ENCODE data around the gene MYB. TPM values are rescaled to one million over a fixed set of nuclear protein-coding genes. Genes with fewer than 3 reads are reported as not detected.
A peak's percentile ranks its signal among the peaks of the same experiment; 100 is the strongest.

Gene MYB
- total and polyA plus RNA-seq, 5 donors from 2014 or later = 1.4 to 17.4 (median 4.6) TPM

DNA sequence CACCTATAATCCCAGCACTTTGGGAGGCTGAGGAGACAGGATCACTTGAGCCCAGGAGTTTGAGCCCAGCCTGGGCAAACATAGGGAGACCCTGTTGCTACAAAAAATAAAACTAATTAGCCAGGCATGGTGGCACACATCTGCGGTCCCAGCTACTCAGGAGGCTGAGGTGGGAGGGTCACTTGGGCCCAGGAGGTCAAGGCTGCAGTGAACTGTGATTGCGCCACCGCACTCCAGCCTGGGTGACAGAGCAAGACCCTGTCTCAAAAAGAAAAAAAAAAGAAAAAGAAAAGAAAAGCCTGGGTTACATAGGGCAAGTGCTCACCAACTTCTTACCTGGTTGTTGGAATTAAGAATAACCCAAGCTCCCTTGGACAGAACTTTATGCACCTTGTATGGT is 14.6 kb upstream of the MYB start:
- H3K36me3 Mint-ChIP-seq = no peaks in the 10 kb centered on the region
- no peaks in the 10 kb centered on the region for H3K27me3 Mint-ChIP-seq
- Histone ChIP-seq H3K27me3 (ENCODE audit: control insufficient read depth, insufficient read depth, low read length) (no peaks in the 10 kb centered on the region), H3K4me1 (ENCODE audit: control insufficient read depth, insufficient read depth, low read length, poor library complexity, severe bottlenecking) (peaks cover 14% of the 10 kb centered on the region), H3K4me3 (ENCODE audit: low read depth, low read length) (no peak overlapping the region), H3K36me3 (ENCODE audit: control insufficient read depth, insufficient read depth, low read length) (no peaks in the 10 kb centered on the region), H3K9me3 (ENCODE audit: control insufficient read depth in 2 of 2, low read length in 2 of 2) (no peaks in the 10 kb centered on the region), H3K27ac (ENCODE audit: insufficient read depth, low read length, poor library complexity, severe bottlenecking) (no peak overlapping the region)
- no peaks in the 10 kb centered on the region for H3K9me3 Mint-ChIP-seq
- no peak overlapping the region for H3K4me3 Mint-ChIP-seq
- H3K27ac Mint-ChIP-seq = no peak overlapping the region
- DNase-seq = no peak
- no peak for ATAC-seq (ENCODE audit: low read depth in 2 of 2)
- H3K4me1 Mint-ChIP-seq = peaks cover 22 to 35% (median 29%) of the 10 kb centered on the region in 4 donors

DNA sequence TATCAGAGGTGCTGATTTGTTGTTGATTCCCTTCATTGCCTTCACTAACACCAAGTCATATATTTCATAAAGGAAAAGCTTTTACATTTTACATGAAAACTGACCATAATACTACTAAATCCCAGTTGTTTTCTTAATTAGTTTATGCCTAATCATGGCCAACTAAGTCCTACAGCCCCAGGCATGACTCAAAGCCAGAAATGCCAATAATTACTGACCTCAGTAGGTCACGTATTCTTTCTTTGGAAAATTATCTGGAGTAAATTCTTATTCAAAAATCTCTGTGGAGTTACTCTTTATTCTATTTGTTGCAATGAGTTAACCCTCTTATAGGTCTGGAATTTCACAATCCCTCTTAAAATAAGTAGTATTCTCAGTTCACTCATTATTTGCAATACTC is 13.5 kb upstream of the MYB start:
- Histone ChIP-seq H3K4me1 (ENCODE audit: control insufficient read depth, insufficient read depth, low read length, poor library complexity, severe bottlenecking) (peaks cover 11% of the 10 kb centered on the region), H3K4me3 (ENCODE audit: low read depth, low read length) (no peak overlapping the region), H3K27me3 (ENCODE audit: control insufficient read depth, insufficient read depth, low read length) (no peaks in the 10 kb centered on the region), H3K36me3 (ENCODE audit: control insufficient read depth, insufficient read depth, low read length) (no peaks in the 10 kb centered on the region), H3K27ac (ENCODE audit: insufficient read depth, low read length, poor library complexity, severe bottlenecking) (no peak overlapping the region), H3K9me3 (ENCODE audit: control insufficient read depth in 2 of 2, low read length in 2 of 2) (no peaks in the 10 kb centered on the region)
- no peaks in the 10 kb centered on the region for H3K9me3 Mint-ChIP-seq
- DNase-seq (no peak), ATAC-seq (ENCODE audit: low read depth in 2 of 2) (no peak)
- no peak overlapping the region for H3K27ac Mint-ChIP-seq
- H3K27me3 Mint-ChIP-seq = no peaks in the 10 kb centered on the region
- no peaks in the 10 kb centered on the region for H3K36me3 Mint-ChIP-seq
- peaks cover 12 to 24% (median 20%) of the 10 kb centered on the region in 4 donors for H3K4me1 Mint-ChIP-seq
- H3K4me3 Mint-ChIP-seq = no peak overlapping the region

DNA sequence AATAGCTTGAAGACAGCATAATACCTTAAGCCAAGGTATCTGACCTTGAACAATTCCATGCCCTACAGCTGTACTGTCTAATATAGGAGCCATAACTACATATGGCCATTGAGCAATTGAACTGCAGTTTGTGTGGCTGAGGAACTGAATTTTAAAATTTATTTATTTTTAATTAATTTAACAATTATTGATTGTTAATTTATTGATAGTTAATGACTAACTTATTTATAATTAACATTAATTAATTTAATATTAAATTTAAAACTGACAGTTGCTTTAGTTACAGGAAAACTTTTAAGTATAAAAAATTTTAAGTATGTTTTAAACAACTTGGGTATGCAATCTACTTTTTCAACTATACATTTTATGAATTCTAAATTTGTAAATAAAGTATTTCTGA is 12.3 kb upstream of the MYB start:
- no peaks in the 10 kb centered on the region for H3K9me3 Mint-ChIP-seq
- ATAC-seq (ENCODE audit: low read depth in 2 of 2) = no peak
- H3K4me3 ChIP-seq (ENCODE audit: low read depth, low read length) = no peak overlapping the region

DNA sequence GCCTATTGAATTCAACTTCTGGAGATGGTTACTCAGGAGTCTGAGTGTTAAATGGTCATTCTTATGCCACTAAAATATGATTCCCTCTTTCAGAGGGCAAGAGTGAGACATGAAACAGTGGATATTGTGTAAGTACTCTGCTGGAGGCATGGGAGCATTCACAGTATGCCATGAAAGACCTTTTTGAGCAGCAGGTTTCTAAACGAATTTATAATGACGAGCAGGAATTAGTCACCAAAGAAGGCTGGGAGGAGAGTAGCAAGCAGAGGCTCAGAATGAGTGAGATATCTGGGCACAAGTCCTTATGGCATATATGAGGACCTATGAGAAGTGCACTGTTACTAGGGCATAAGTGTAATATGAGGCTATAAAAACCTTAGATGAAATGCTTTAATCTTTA is 10.9 kb upstream of the MYB start:
- H3K4me1 Mint-ChIP-seq = peaks cover 13 to 19% (median 16%) of the 10 kb centered on the region in 4 donors
- no peak overlapping the region for H3K27ac ChIP-seq (ENCODE audit: insufficient read depth, low read length, poor library complexity, severe bottlenecking)
- no peaks in the 10 kb centered on the region for H3K27me3 ChIP-seq (ENCODE audit: control insufficient read depth, insufficient read depth, low read length)
- ATAC-seq (ENCODE audit: low read depth in 2 of 2) (no peak), DNase-seq (peak in 1 of 3 donors; percentile 42)
- no peaks in the 10 kb centered on the region for H3K9me3 Mint-ChIP-seq
- no peaks in the 10 kb centered on the region for H3K36me3 ChIP-seq (ENCODE audit: control insufficient read depth, insufficient read depth, low read length)
- H3K4me3 ChIP-seq (ENCODE audit: low read depth, low read length) = no peak overlapping the region
- no peaks in the 10 kb centered on the region for H3K4me1 ChIP-seq (ENCODE audit: control insufficient read depth, insufficient read depth, low read length, poor library complexity, severe bottlenecking)
- H3K36me3 Mint-ChIP-seq = no peaks in the 10 kb centered on the region
- no peaks in the 10 kb centered on the region for H3K27me3 Mint-ChIP-seq
- H3K4me3 Mint-ChIP-seq = no peak overlapping the region
- H3K27ac Mint-ChIP-seq = peak overlapping the region in 1 of 3 donors; percentile 2
- no peaks in the 10 kb centered on the region for H3K9me3 ChIP-seq (ENCODE audit: control insufficient read depth in 2 of 2, low read length in 2 of 2)

More for the DNA sequence above, 12.3 kb upstream of the MYB start:
- no peak overlapping the region for H3K4me3 Mint-ChIP-seq
- no peaks in the 10 kb centered on the region for H3K9me3 ChIP-seq (ENCODE audit: control insufficient read depth in 2 of 2, low read length in 2 of 2)
- H3K4me1 Mint-ChIP-seq = peaks cover 9 to 18% (median 17%) of the 10 kb centered on the region in 4 donors
- no peaks in the 10 kb centered on the region for H3K36me3 Mint-ChIP-seq
- no peak for DNase-seq
- no peaks in the 10 kb centered on the region for H3K27me3 ChIP-seq (ENCODE audit: control insufficient read depth, insufficient read depth, low read length)
- H3K27ac ChIP-seq (ENCODE audit: insufficient read depth, low read length, poor library complexity, severe bottlenecking) = no peak overlapping the region
- no peak overlapping the region for H3K27ac Mint-ChIP-seq
- H3K4me1 ChIP-seq (ENCODE audit: control insufficient read depth, insufficient read depth, low read length, poor library complexity, severe bottlenecking) = no peaks in the 10 kb centered on the region
- no peaks in the 10 kb centered on the region for H3K27me3 Mint-ChIP-seq
- H3K36me3 ChIP-seq (ENCODE audit: control insufficient read depth, insufficient read depth, low read length) = no peaks in the 10 kb centered on the region

DNA sequence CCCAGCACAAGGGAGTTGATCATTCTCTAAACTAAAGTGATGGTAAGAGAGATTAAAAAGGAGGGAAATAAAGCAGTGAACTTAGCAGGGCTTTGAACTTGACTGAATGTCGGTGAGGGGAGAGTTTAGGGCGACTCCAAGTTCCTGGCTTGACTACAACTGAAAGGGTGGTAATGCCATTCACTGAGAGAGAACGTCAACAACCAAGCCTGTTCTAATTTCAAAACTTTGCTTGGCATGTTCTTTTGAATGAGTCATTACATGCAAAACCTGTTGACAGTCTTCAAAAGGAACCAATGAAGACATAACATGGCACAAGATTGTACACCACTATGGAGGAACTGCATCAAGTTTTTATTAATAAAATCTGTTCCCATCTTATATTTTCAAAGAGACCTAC is 10.3 kb upstream of the MYB start:
- H3K4me1 Mint-ChIP-seq = peaks cover 11 to 19% (median 14%) of the 10 kb centered on the region in 4 donors
- Histone ChIP-seq H3K36me3 (ENCODE audit: control insufficient read depth, insufficient read depth, low read length) (no peaks in the 10 kb centered on the region), H3K4me3 (ENCODE audit: low read depth, low read length) (no peak overlapping the region), H3K27me3 (ENCODE audit: control insufficient read depth, insufficient read depth, low read length) (no peaks in the 10 kb centered on the region), H3K9me3 (ENCODE audit: control insufficient read depth in 2 of 2, low read length in 2 of 2) (no peaks in the 10 kb centered on the region), H3K4me1 (ENCODE audit: control insufficient read depth, insufficient read depth, low read length, poor library complexity, severe bottlenecking) (no peaks in the 10 kb centered on the region), H3K27ac (ENCODE audit: insufficient read depth, low read length, poor library complexity, severe bottlenecking) (no peak overlapping the region)
- H3K9me3 Mint-ChIP-seq = no peaks in the 10 kb centered on the region
- DNase-seq = peak in 1 of 3 donors; percentile 81
- H3K4me3 Mint-ChIP-seq = no peak overlapping the region
- H3K27me3 Mint-ChIP-seq = no peaks in the 10 kb centered on the region
- no peaks in the 10 kb centered on the region for H3K36me3 Mint-ChIP-seq
- ATAC-seq (ENCODE audit: low read depth in 2 of 2) = peak; percentile 69 to 81
- peak overlapping the region in 1 of 3 donors; percentile 6 for H3K27ac Mint-ChIP-seq

DNA sequence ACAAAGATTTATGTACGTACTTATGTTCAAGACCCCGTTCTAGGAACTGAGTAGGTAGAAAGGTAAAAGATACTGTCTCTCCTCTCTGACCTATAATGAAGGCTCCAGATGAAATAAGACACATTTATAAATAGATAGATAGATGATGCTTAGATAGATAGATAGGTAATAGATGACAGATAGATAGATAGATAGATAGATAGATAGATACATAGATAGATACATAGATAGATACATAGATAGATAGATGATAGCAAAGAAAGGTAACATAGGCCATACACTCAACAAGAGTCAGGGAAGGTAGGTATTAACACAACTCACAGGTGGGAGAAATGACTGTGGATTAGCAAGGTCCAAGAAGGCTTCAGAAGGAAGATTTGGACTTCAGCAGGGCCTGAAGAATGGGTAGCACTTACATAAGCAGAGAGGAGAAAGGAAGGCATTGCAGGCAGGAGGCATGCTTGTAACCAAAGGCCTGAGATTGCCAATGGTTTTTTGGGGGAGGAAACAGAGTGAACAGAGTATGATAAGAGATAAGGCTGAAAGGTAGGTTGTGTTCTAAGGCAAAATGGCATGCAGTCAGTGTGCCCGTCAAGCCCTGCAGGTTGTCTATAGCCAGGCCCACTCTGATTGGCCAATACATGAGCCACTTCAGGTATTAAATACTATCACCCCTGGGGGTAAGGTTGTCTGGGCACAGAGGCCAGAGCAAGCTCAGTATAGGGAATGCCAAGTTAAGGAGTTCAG is 7.7 kb upstream of the MYB start:
- H3K36me3 Mint-ChIP-seq = no peaks in the 10 kb centered on the region
- Histone ChIP-seq H3K4me1 (ENCODE audit: control insufficient read depth, insufficient read depth, low read length, poor library complexity, severe bottlenecking) (no peaks in the 10 kb centered on the region), H3K4me3 (ENCODE audit: low read depth, low read length) (no peak overlapping the region), H3K27me3 (ENCODE audit: control insufficient read depth, insufficient read depth, low read length) (no peaks in the 10 kb centered on the region), H3K9me3 (ENCODE audit: control insufficient read depth in 2 of 2, low read length in 2 of 2) (no peaks in the 10 kb centered on the region), H3K27ac (ENCODE audit: insufficient read depth, low read length, poor library complexity, severe bottlenecking) (no peak overlapping the region), H3K36me3 (ENCODE audit: control insufficient read depth, insufficient read depth, low read length) (no peaks in the 10 kb centered on the region)
- H3K27ac Mint-ChIP-seq = peak overlapping the region in 2 of 3 donors; percentile 5 to 57
- H3K4me3 Mint-ChIP-seq = no peak overlapping the region
- no peaks in the 10 kb centered on the region for H3K27me3 Mint-ChIP-seq
- H3K9me3 Mint-ChIP-seq = no peaks in the 10 kb centered on the region
- no peak for DNase-seq
- no peak for ATAC-seq (ENCODE audit: low read depth in 2 of 2)
- H3K4me1 Mint-ChIP-seq = peaks cover 11 to 24% (median 16%) of the 10 kb centered on the region in 4 donors

DNA sequence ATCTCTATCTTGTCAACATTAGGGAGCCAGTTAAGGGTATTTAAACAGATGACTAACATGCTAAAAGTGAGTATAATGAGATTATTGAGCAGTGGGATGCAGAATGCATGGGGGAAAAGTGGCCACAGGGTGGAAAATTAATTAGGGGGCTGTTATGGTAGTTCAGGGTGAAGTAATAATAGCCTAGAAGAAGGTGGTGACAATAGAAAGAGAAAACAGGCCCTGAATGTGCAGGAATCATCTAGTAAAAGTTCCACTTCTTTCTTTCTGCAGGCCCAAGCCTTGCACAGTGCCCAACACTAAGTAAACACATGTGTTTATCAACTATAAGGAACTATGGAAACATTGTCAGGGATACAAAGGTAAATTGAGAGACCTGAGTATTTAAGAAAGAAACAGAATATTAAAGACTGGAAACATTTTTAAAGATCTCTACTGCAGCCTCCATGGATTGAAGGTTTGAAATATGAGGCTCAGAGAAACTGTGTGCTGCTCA is 7.1 kb upstream of the MYB start:
- ATAC-seq (ENCODE audit: low read depth in 2 of 2) (no peak), DNase-seq (no peak)
- Histone ChIP-seq H3K9me3 (ENCODE audit: control insufficient read depth in 2 of 2, low read length in 2 of 2) (no peaks in the 10 kb centered on the region), H3K4me3 (ENCODE audit: low read depth, low read length) (no peak overlapping the region), H3K27ac (ENCODE audit: insufficient read depth, low read length, poor library complexity, severe bottlenecking) (no peak overlapping the region), H3K4me1 (ENCODE audit: control insufficient read depth, insufficient read depth, low read length, poor library complexity, severe bottlenecking) (no peaks in the 10 kb centered on the region), H3K27me3 (ENCODE audit: control insufficient read depth, insufficient read depth, low read length) (no peaks in the 10 kb centered on the region), H3K36me3 (ENCODE audit: control insufficient read depth, insufficient read depth, low read length) (no peaks in the 10 kb centered on the region)
- H3K4me1 Mint-ChIP-seq = peaks cover 11 to 24% (median 16%) of the 10 kb centered on the region in 4 donors
- peak overlapping the region in 1 of 3 donors; percentile 5 for H3K27ac Mint-ChIP-seq
- no peak overlapping the region for H3K4me3 Mint-ChIP-seq
- H3K27me3 Mint-ChIP-seq = no peaks in the 10 kb centered on the region
- no peaks in the 10 kb centered on the region for H3K36me3 Mint-ChIP-seq
- no peaks in the 10 kb centered on the region for H3K9me3 Mint-ChIP-seq

DNA sequence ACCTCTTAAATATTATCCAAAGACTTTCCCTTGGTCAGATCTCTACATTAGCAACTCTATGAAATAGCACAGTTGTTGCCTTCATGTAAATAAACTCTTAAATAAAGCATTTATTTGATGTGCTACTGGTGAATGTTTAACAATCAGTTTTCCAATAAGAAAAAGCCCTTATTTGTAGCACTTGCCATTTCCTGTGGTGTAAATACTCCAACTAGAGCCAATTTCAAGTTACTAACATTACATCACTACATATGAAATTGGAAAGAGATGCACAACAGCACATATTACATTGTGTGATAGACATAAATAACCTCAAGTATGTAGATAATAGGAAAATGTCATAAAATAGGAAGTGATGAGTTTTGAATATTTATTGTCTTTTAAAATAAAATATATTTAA is 5.0 kb upstream of the MYB start:
- Mint-ChIP-seq H3K9me3 (no peaks in the 10 kb centered on the region), H3K27me3 (no peaks in the 10 kb centered on the region), H3K4me3 (no peak overlapping the region), H3K27ac (no peak overlapping the region), H3K36me3 (no peaks in the 10 kb centered on the region), H3K4me1 (peaks cover 6 to 22% (median 14%) of the 10 kb centered on the region in 4 donors)
- Histone ChIP-seq H3K36me3 (ENCODE audit: control insufficient read depth, insufficient read depth, low read length) (no peaks in the 10 kb centered on the region), H3K27ac (ENCODE audit: insufficient read depth, low read length, poor library complexity, severe bottlenecking) (no peak overlapping the region), H3K9me3 (ENCODE audit: control insufficient read depth in 2 of 2, low read length in 2 of 2) (no peaks in the 10 kb centered on the region), H3K4me1 (ENCODE audit: control insufficient read depth, insufficient read depth, low read length, poor library complexity, severe bottlenecking) (peaks cover 8% of the 10 kb centered on the region), H3K4me3 (ENCODE audit: low read depth, low read length) (no peak overlapping the region), H3K27me3 (ENCODE audit: control insufficient read depth, insufficient read depth, low read length) (no peaks in the 10 kb centered on the region)
- DNase-seq = no peak
- no peak for ATAC-seq (ENCODE audit: low read depth in 2 of 2)

Measured in CD4-positive, CD25-positive, alpha-beta regulatory T cell (primary cell).